ENCODE data around the gene ARSB. TPM values are rescaled to one million over a fixed set of nuclear protein-coding genes. Genes with fewer than 3 reads are reported as not detected.

Gene ARSB
- total RNA-seq, 2 donors from 2014 or later = 28.1 TPM

DNA sequence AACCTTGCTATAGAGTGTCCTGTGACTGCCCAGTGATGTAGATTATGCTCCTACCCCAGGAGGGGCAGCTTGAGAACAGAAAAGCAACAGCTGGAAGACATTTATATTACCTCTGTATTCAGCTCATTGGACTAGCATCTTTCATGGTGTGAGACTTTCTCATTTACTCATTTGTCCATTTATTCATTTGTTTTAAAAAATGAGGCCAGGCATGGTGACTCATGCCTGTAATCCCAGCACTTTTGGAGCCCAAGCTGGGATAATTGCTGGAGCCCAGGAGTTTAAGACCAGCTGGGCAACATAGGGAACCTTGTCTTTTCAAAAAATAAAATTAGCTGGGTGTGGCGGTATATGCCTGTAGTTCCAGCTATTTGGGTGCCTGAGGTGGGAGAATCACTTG is 206.6 kb downstream of the ARSB start:
- no peak overlapping the region for H3K27ac Mint-ChIP-seq
- DNase-seq = no peak
- peaks cover 33% of the 10 kb centered on the region for H3K4me1 Mint-ChIP-seq
- H3K9me3 ChIP-seq (ENCODE audit: control insufficient read depth, low read length) = peaks cover 4% of the 10 kb centered on the region
- no peaks in the 10 kb centered on the region for H3K36me3 ChIP-seq (ENCODE audit: control insufficient read depth, insufficient read depth, low read length)
- peaks cover 7% of the 10 kb centered on the region for H3K9me3 Mint-ChIP-seq
- H3K4me1 ChIP-seq (ENCODE audit: control insufficient read depth, insufficient read depth, low read length) = peaks cover 10% of the 10 kb centered on the region
- WGBS, 2 experiments (ENCODE audit: insufficient coverage in 1 of 2, insufficient read length in 1 of 2) = 78 to 91% methylated on average over 1 of the region's 1 CpG
- H3K27me3 Mint-ChIP-seq (ENCODE audit: insufficient read depth) = no peaks in the 10 kb centered on the region
- no peak for TF ChIP-seq CTCF (conservative IDR thresholded peaks at IDR 0.05)
- H3K36me3 Mint-ChIP-seq (ENCODE audit: low read depth) = peaks cover 14% of the 10 kb centered on the region
- no peak overlapping the region for H3K4me3 Mint-ChIP-seq
- no peak overlapping the region for H3K4me3 ChIP-seq (ENCODE audit: low read length)
- H3K27ac ChIP-seq (ENCODE audit: low read depth, low read length) = no peak overlapping the region
- no peaks in the 10 kb centered on the region for H3K27me3 ChIP-seq (ENCODE audit: control insufficient read depth, insufficient read depth, low read length, poor library complexity, severe bottlenecking)
- H3K9ac ChIP-seq (ENCODE audit: extremely low read depth, low read length, poor library complexity, severe bottlenecking) = no peak overlapping the region

- DNase-seq = no peak
- 97% methylated on average over 5 of the region's 5 CpGs; no CpG with 5 or more reads in 1 of the 2 experiments for WGBS, 2 experiments (ENCODE audit: insufficient coverage in 1 of 2, insufficient read length in 1 of 2)
- no peak overlapping the region for H3K4me3 ChIP-seq (ENCODE audit: low read length)
- no peak overlapping the region for H3K9ac ChIP-seq (ENCODE audit: extremely low read depth, low read length, poor library complexity, severe bottlenecking)
- Mint-ChIP-seq H3K27ac (no peak overlapping the region), H3K27me3 (ENCODE audit: insufficient read depth) (no peaks in the 10 kb centered on the region), H3K4me3 (no peak overlapping the region), H3K9me3 (peaks cover 9% of the 10 kb centered on the region), H3K4me1 (peaks cover 32% of the 10 kb centered on the region), H3K36me3 (ENCODE audit: low read depth) (peaks cover 16% of the 10 kb centered on the region)
- H3K9me3 ChIP-seq (ENCODE audit: control insufficient read depth, low read length) = peaks cover 4% of the 10 kb centered on the region
- TF ChIP-seq CTCF (conservative IDR thresholded peaks at IDR 0.05) = no peak
- H3K27me3 ChIP-seq (ENCODE audit: control insufficient read depth, insufficient read depth, low read length, poor library complexity, severe bottlenecking) = no peaks in the 10 kb centered on the region
- H3K27ac ChIP-seq (ENCODE audit: low read depth, low read length) = no peak overlapping the region
- no peaks in the 10 kb centered on the region for H3K36me3 ChIP-seq (ENCODE audit: control insufficient read depth, insufficient read depth, low read length)
- H3K4me1 ChIP-seq (ENCODE audit: control insufficient read depth, insufficient read depth, low read length) = peaks cover 10% of the 10 kb centered on the region
These were observed 207.2 kb downstream of the ARSB start for GRCh38 chr5:78777901-78778300.

GRCh38 chr5:78776637-78777036 is 208.5 kb downstream of the ARSB start:
- no peak overlapping the region for H3K27ac ChIP-seq (ENCODE audit: low read depth, low read length)
- H3K9ac ChIP-seq (ENCODE audit: extremely low read depth, low read length, poor library complexity, severe bottlenecking) = no peak overlapping the region
- TF ChIP-seq CTCF (conservative IDR thresholded peaks at IDR 0.05) = no peak
- no peaks in the 10 kb centered on the region for H3K36me3 ChIP-seq (ENCODE audit: control insufficient read depth, insufficient read depth, low read length)
- H3K4me1 Mint-ChIP-seq = peaks cover 26% of the 10 kb centered on the region
- H3K27me3 ChIP-seq (ENCODE audit: control insufficient read depth, insufficient read depth, low read length, poor library complexity, severe bottlenecking) = no peaks in the 10 kb centered on the region
- DNase-seq = no peak
- 84% methylated on average over 1 of the region's 1 CpG; no CpG with 5 or more reads in 1 of the 2 experiments for WGBS, 2 experiments (ENCODE audit: insufficient coverage in 1 of 2, insufficient read length in 1 of 2)
- peaks cover 15% of the 10 kb centered on the region for H3K4me1 ChIP-seq (ENCODE audit: control insufficient read depth, insufficient read depth, low read length)
- no peak overlapping the region for H3K4me3 Mint-ChIP-seq
- H3K36me3 Mint-ChIP-seq (ENCODE audit: low read depth) = peaks cover 16% of the 10 kb centered on the region
- H3K27ac Mint-ChIP-seq = no peak overlapping the region
- H3K27me3 Mint-ChIP-seq (ENCODE audit: insufficient read depth) = no peaks in the 10 kb centered on the region
- H3K9me3 Mint-ChIP-seq = peaks cover 9% of the 10 kb centered on the region
- H3K9me3 ChIP-seq (ENCODE audit: control insufficient read depth, low read length) = peaks cover 4% of the 10 kb centered on the region
- H3K4me3 ChIP-seq (ENCODE audit: low read length) = no peak overlapping the region

Data from endodermal cell (in vitro differentiated cells).